Hippocampal formation (tissue), 2 donors: ENCODE data around the gene CLIP1.
"Not testable (repeated sequence)": the region's sequence is repeated elsewhere in the genome, so short reads cannot be mapped to it uniquely, and the experiment has no call there.

Experiments used
- DNase-seq, 2 donors: peaks; one replicate each; lab custom pipeline; 2025; lab: John Stamatoyannopoulos, UW

Gene CLIP1

GRCh38 chr12:122421821-122422729, at the start of gene CLIP1:
Gene CLIP1, minus strand, starts transcription at chr12:122422669. Its CDS starts 42,217 bp downstream, at chr12:122380452.
- peak; percentile 27 to 45 for DNase-seq

DNA sequence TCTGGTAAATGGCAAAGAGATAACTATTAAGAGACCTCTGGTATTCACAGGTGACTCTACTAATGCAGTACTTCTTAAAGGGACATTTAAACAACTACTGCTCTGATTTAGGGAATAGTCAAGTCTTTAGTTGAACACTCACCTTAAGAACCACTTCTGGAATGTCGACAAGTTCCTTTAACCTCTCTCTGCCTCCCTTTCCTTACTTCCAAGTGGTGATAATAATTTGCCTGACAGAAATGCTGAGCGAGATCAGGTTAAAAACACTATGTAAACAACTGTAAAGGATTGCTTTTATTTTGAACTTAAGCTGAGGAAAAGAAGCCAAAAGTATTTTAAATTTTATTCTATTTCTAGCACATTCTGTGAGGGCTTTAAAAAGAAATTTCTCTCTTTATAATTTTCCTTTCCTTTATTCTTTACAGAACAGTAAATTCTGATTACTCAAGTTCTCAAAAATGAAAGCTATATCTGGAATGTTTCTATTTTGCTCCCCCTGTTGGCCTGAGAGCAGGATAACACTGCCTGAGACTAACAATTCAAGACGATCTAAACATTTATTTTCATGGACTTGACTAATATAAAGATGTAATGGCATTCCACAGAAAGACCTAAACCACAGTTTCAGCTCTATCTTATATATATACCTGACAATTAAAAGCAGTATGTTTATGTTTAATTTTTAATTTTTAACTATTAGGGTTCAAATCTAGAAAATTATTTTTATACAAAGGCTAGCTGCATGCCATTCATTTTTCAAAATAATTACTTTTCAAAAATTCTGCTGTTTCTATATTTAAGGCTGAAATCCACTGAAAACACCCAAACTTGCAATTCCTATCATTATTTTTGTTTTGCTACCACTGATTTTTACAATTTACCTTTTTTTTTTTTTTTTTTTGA, 49.1 kb upstream of the CLIP1 start:
- DNase-seq, result peak in 1 of 2 donors; percentile 65

GRCh38 chr12:122470576-122470975, 48.1 kb upstream of the CLIP1 start:
- not testable (repeated sequence) for DNase-seq

- not testable (repeated sequence) for DNase-seq
Measured at GRCh38 chr12:122469856-122470255, 47.4 kb upstream of the CLIP1 start.

DNA sequence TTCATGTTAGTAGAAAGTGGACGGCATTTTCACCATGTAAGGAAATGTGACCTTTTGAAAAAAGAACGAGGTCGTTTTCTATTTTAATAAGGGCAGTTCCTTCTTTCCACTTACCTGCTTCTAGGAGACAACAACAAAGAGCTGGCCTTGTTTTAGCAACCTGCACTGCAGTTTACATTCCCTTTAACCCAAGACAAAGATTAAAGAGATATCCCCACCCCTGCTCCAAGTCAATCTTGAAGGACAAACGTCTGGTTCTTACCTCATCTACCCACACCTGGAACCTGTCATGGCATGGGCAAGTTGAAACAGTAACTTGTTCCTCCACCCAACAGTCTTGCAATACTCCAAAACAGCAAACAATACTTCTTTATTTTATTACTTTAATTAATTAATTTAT, 45.5 kb upstream of the CLIP1 start:
- DNase-seq, result no peak

DNA sequence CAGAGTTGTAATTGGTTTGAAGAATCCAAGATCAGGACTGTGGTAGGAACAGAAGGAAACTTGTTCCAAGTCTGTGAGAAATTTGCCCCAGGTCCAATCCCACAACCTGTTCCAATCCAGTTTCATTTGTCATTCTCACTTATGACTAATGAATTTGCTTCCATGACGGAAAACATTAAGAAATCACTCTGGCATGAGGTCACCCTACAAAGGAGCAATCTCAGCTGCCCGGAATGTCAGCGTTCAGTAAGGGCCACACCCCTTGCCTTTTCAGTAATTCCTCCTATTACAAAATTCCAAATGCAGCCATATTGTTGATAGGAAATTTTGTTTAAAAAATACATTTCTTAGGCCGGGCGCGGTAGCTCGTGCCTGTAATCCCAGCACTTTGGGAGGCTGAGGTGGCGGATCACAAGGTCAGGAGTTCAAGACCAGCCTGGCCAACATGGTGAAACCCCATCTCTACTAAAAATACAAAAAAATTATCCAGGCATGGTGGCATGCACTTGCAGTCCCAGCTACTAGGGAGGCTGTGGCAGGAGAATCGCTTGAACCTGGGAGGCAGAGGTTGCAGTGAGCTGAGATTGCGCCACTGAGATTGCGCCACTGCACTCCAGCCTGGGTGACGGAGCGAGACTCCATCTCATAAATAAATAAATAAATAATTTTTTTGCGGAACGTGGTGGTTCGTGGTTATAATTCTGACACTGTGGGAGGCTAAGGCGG, 42.0 kb upstream of the CLIP1 start:
- DNase-seq, result not testable (repeated sequence)

GRCh38 chr12:122460641-122461040, 38.2 kb upstream of the CLIP1 start:
- no peak for DNase-seq

DNA sequence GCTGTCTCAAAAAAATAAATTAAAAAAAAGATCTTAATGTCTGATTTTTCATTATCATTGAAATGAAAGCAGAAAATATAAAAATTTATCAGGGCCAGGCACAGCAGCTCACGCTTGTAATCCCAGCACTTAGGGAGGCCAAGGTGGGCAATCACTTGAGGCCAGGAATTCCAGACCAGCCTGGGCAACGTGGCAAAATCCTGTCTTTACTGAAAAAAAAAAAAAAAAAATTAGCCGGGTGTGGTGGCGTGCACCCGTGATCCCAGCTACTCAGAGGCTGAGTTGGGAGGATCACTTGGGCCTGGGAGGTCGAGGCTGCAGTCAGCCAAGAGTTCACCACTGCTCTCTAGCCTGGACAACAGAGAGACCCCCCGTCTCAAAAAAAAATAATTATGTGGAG, 37.6 kb upstream of the CLIP1 start:
- no peak for DNase-seq

DNA sequence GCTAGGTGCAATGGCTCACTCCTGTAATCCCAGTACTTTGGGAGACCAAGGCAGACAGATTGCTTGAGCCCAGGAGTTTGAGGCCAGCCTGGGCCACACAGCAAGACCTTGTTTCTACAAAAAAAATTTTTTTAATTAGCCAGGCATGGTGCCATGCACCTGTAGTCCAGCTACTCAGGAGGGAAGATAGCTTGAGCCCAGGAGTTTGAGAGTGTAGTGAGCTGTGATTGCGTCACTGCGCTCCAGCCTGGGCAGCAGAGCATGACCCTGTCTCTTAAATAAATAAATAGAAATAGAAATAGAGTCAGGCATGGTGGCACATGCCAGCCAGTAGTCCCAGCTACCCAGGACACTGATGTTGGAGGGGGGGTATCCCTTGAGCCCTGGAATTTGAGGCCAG, 36.7 kb upstream of the CLIP1 start:
- DNase-seq, result no peak

GRCh38 chr12:122458105-122459035, 35.9 kb upstream of the CLIP1 start:
- no peak for DNase-seq

DNA sequence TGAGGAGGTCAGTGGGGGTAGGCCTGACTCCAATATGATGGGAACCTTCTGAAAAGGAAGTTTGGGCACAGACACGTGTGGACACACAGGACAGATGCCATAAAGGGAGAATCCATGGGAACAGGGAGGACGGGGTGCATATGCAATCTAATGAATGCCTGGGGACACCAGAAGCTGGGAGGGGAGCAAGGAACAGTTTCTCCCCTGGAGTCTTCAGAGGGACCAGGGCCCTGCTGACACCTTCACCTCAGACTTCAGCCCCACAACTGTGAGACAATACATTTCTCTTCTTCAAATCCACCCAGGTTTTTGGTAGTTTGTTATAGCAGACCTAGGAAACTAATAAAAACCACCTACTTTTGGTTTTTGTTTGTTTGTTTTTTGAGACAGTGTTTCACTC, 35.2 kb upstream of the CLIP1 start:
- DNase-seq, result no peak

- no peak for DNase-seq
Measured at GRCh38 chr12:122454739-122455138, 32.3 kb upstream of the CLIP1 start.

GRCh38 chr12:122454250-122454721, 31.8 kb upstream of the CLIP1 start:
- no peak for DNase-seq

DNA sequence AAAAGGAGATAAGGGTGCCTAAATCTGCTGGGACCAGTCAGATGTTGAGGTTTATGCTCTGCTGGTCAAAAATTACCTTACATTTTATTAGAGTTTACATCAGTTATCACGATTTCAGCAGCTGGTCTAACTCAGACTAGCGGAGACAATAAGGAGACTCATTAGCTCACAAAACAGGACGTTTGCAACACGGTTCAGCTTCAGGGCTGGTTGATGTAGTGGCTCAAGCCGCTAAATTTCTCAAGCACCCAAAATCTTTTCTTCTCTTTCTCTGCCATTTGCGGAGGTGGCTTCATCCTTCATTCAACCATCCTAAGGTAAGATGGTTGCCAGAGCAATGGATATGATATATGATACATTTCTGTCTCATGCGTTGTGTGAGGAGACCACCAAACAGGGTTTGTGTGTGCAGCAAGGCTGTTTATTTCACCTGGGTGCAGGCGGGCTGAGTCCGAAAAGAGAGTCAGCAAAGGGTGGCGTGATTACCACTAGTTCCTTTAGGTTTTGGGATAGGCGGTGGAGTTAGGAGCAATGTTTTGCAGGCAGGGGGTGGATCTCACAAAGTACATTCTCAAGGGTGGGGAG, 30.3 kb upstream of the CLIP1 start:
- no peak for DNase-seq

- no peak for DNase-seq
Measured at GRCh38 chr12:122449317-122449716, 26.8 kb upstream of the CLIP1 start.

DNA sequence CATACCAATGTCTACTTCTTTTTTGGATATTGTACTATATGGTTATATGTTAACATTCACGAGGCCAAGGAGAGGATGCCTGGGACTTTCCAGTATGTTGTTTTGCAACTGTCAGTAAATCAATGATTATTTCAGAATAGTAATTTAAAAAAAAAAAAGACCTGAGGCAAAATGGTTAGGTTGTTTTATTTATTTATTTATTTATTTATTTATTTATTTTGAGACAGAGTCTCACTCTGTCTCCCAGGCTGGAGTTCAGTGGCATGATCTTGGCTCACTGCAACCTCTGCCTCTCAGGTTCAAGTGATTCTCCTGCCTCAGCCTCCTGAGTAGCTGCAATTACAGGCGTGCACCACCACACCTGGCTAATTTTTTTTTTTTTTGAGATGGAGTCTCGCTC, 25.4 kb upstream of the CLIP1 start:
- not testable (repeated sequence) for DNase-seq

DNA sequence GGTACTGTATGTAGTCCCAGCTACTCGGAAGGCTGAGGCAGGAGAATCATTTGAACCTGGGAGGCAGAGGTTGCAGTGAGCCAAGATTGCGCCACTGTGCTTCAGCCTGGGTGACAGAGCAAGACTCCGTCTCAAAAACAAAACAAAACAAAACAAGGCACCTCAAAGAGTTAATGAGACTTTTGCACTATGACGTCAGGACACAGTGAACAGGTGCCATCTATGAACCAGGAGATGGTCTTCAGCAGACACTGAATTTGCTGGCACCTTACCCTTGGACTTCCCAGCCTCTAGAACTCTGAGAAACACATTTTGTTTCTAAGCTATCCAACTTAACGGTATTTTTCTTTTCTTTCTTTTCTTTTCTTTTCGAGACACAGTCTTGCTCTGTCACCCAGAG, 23.9 kb upstream of the CLIP1 start:
- not testable (repeated sequence) for DNase-seq

- DNase-seq, result not testable (repeated sequence)
Measured at GRCh38 chr12:122444071-122444470, 21.6 kb upstream of the CLIP1 start.

DNA sequence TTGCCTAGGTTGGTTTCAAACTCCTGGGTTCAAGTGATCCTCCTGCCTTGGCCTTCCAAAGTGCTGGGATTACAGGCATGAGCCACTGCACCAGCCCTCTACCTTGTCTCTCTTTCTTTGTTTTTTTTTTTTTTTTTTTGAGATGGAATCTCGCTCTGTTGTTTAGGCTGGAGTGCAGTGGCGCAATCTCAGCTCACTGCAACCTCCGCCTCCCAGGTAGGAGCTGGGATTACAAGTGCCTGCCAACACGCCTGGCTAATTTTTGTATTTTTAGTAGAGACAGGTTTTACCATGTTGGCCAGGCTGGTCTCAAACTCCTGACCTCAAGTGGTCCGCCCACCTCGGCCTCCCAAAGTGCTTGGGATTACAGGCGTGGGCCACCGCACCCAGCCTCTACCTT, 16.4 kb upstream of the CLIP1 start:
- not testable (repeated sequence) for DNase-seq

- DNase-seq, result peak; percentile 9 to 38
Measured at GRCh38 chr12:122437656-122438121, 15.2 kb upstream of the CLIP1 start.
